OCI-LY7 (cell line): Measurements from ENCODE around the gene SYPL1. TPM values are rescaled to one million over a fixed set of nuclear protein-coding genes. Genes with fewer than 3 reads are reported as not detected.
A peak's percentile ranks its signal among the peaks of the same experiment; 100 is the strongest.

ENCODE experiments used
- BruUV-seq: library from RNA; stranded (reverse); fragments of 400-500 nt; replicated peaks from 2 replicates; lab custom pipeline; 2021; lab: Mats Ljungman, UMichigan
- CTCF ChIA-PET: fragments of 300-600 bp; sonication (Branson Sonifier 250); formaldehyde crosslinking; loops from one replicate; lab custom pipeline; 2022; ENCODE audit warnings: antibody characterized with exemption; ENCODE audit not compliant: unreplicated experiment; lab: Charles Lee
- POLR2A ChIA-PET: fragments of 300-600 bp; sonication (Branson Sonifier 250); formaldehyde crosslinking; loops from one replicate; lab custom pipeline; 2022; ENCODE audit warnings: antibody characterized with exemption; lab: Charles Lee
- DNase-seq: peaks from one replicate; pipeline ENCODE4 v3.0.0-alpha.2; 2015; ENCODE audit warnings: low spot score
- H2AFZ ChIP-seq: fragments of 200-600 bp; sonication (generic), shearing (Covaris generic); 2 replicates; pipeline ENCODE4 v1.6.1; 2014; ENCODE audit warnings: mild to moderate bottlenecking, antibody characterized with exemption, low read length, moderate library complexity
- H3K27ac ChIP-seq: fragments of 200-600 bp; sonication (generic); 2 replicates; pipeline ENCODE4 v1.5.1; 2014; ENCODE audit warnings: mixed run types, low read depth, mild to moderate bottlenecking, moderate library complexity, low read length, inconsistent platforms; ENCODE audit not compliant: poor library complexity, severe bottlenecking
- H3K36me3 ChIP-seq: fragments of 200-600 bp; sonication (generic); 2 replicates; pipeline ENCODE4 v1.6.1; 2014; ENCODE audit warnings: mild to moderate bottlenecking, antibody characterized with exemption, low read length, moderate library complexity, mixed read lengths; ENCODE audit not compliant: insufficient read depth
- H3K4me1 ChIP-seq: fragments of 200-600 bp; sonication (generic); 2 replicates; pipeline ENCODE4 v1.5.1; 2014; ENCODE audit warnings: mild to moderate bottlenecking, low read length; ENCODE audit not compliant: insufficient read depth, poor library complexity, severe bottlenecking
- H3K4me2 ChIP-seq: fragments of 200-600 bp; sonication (generic); 2 replicates; pipeline ENCODE4 v1.6.1; 2014; ENCODE audit warnings: mild to moderate bottlenecking, low read length
- H3K4me3 ChIP-seq: fragments of 200-600 bp; sonication (generic); 2 replicates; pipeline ENCODE4 v1.5.1; 2014; ENCODE audit warnings: mild to moderate bottlenecking, low read depth, low read length; ENCODE audit not compliant: poor library complexity, severe bottlenecking
- H3K79me2 ChIP-seq: fragments of 200-600 bp; sonication (generic); 2 replicates; pipeline ENCODE4 v1.6.1; 2016; ENCODE audit warnings: low read depth, mild to moderate bottlenecking, low read length, moderate library complexity, mixed read lengths; ENCODE audit not compliant: insufficient read depth
- H3K9me2 ChIP-seq: fragments of 200-600 bp; sonication (generic); 2 replicates; pipeline ENCODE4 v1.6.1; 2016; ENCODE audit warnings: mild to moderate bottlenecking, low read length, mixed read lengths; ENCODE audit not compliant: insufficient read depth
- H3K9me3 ChIP-seq: fragments of 200-600 bp; sonication (generic); 2 replicates; pipeline ENCODE4 v1.6.1; 2014; ENCODE audit warnings: mild to moderate bottlenecking, mixed run types, low read length, mixed read lengths
- H4K20me1 ChIP-seq: fragments of 200-600 bp; sonication (generic); 2 replicates; pipeline ENCODE4 v1.6.1; 2014; ENCODE audit warnings: mild to moderate bottlenecking, antibody characterized with exemption, low read length, moderate library complexity, mixed read lengths; ENCODE audit not compliant: insufficient read depth
- EZH2phosphoT487 ChIP-seq: fragments of 200-600 bp; sonication (generic); IDR thresholded peaks from 2 replicates; pipeline ENCODE4 v1.6.1; 2018; ENCODE audit warnings: low read depth, borderline replicate concordance, mild to moderate bottlenecking, mixed run types, antibody characterized with exemption, low read length, moderate library complexity, mixed read lengths
- intact Hi-C: fragments of 100-400 bp; cut with micrococcal nuclease; formaldehyde crosslinking; loops from one replicate; pipeline ENCODE4 v1.10.0; 2022; ENCODE audit not compliant: unreplicated experiment
- total RNA-seq, 2 experiments: library from RNA; depleted of rRNA in 1 of 2; stranded (reverse); fragments of >200 nt in 1 of 2; shearing (Covaris generic) in 1 of 2; gene quantifications; 2 replicates each; pipeline ENCODE4 v1.2.3, GENCODE V29; 2014 to 2022
- TF ChIP-seq, protein P1 (sequence below): fragments of 200-600 bp; sonication (generic); conservative IDR thresholded peaks from 2 replicates; pipeline ENCODE4 v1.5.1; 2014; ENCODE audit warnings: mild to moderate bottlenecking, antibody characterized with exemption, low read length, moderate library complexity, mixed read lengths

Gene SYPL1
- total RNA-seq, 2 experiments from 2014 or later: 34.1 to 112 TPM

DNA sequence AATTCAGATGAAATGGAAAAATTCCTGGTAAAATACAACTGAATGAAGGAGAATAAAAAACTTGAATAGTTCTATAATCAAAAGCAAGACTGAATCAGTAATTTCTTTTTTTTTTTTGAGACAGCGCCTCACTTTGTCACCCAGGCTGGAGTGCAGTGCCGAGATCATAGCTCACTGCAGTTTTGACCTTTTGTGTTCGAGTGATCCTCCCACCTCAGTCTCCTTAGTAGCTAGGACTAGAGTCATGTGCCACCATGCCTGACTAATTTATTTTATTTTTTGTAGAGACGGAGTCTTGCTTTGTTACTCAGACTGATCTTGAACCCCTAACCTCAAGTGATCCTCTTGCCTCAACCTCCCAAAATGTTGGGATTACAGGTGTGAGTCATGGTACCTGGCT lies 26.1 kb downstream of the SYPL1 start:
- H3K27ac ChIP-seq: no peak overlapping the region
- H3K9me3 ChIP-seq: peaks cover 18% of the 10 kb centered on the region; the same call in 1 of the 2 replicates
- intact Hi-C loops: no loop called here
- CTCF ChIA-PET: interaction anchor here (1.0 kb wide), 1 partner anchor 31 kb away, joined by 3 read pairs; no protein-coding TSS in a partner anchor
- H3K36me3 ChIP-seq: peaks cover 49% of the 10 kb centered on the region
- no peak for DNase-seq
- H3K4me1 ChIP-seq: peaks cover 73% of the 10 kb centered on the region
- TF ChIP-seq, protein P1, sequence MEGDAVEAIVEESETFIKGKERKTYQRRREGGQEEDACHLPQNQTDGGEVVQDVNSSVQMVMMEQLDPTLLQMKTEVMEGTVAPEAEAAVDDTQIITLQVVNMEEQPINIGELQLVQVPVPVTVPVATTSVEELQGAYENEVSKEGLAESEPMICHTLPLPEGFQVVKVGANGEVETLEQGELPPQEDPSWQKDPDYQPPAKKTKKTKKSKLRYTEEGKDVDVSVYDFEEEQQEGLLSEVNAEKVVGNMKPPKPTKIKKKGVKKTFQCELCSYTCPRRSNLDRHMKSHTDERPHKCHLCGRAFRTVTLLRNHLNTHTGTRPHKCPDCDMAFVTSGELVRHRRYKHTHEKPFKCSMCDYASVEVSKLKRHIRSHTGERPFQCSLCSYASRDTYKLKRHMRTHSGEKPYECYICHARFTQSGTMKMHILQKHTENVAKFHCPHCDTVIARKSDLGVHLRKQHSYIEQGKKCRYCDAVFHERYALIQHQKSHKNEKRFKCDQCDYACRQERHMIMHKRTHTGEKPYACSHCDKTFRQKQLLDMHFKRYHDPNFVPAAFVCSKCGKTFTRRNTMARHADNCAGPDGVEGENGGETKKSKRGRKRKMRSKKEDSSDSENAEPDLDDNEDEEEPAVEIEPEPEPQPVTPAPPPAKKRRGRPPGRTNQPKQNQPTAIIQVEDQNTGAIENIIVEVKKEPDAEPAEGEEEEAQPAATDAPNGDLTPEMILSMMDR: peak; percentile 31; the same call in 1 of the 2 replicates
- TF ChIP-seq EZH2phosphoT487: no peak
- no peak overlapping the region for H2AFZ ChIP-seq
- POLR2A ChIA-PET: interaction anchor here (0.6 to 8.1 kb wide), 8 partner anchors 8 to 30 kb away, joined by 3 to 135 read pairs (median 6); partner anchors contain the start of gene SYPL1
- no peak overlapping the region for H3K4me3 ChIP-seq
- H3K4me2 ChIP-seq: no peak overlapping the region
- H3K9me2 ChIP-seq: no peaks in the 10 kb centered on the region
- peaks cover 16% of the 10 kb centered on the region; the same call in 1 of the 2 replicates for H3K79me2 ChIP-seq
- H4K20me1 ChIP-seq: no peaks in the 10 kb centered on the region
- no TSS peak for BruUV-seq

DNA sequence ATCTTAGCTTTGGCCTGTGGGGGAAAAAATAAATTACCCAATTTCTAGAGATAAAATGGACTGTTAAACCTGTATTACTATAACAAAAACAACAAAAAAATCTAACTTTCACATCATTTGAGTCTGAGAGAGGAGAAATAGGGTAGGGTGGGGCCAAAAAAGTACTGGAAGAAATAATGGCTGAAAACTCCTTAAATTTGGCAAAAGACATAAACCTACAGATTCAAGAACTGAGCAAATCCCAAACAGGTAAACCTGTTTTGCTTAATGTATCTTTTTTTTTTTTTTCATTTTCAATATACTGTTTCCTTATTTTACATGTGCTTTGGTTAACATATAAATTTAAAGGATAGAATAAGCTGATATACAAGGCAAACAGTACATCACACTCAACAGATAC lies 27.1 kb downstream of the SYPL1 start:
- no peak overlapping the region for H2AFZ ChIP-seq
- H3K9me3 ChIP-seq: peaks cover 18% of the 10 kb centered on the region; the same call in 1 of the 2 replicates
- H3K9me2 ChIP-seq: no peaks in the 10 kb centered on the region
- peaks cover 38% of the 10 kb centered on the region for H3K36me3 ChIP-seq
- no peak for TF ChIP-seq EZH2phosphoT487
- TF ChIP-seq, protein P1: no peak
- DNase-seq: no peak
- CTCF ChIA-PET: interaction anchor here (1.0 kb wide), 1 partner anchor 32 kb away, joined by 3 read pairs; no protein-coding TSS in a partner anchor
- no peak overlapping the region for H3K4me3 ChIP-seq
- TSS peak; percentile 4 for BruUV-seq
- H3K27ac ChIP-seq: peak overlapping the region; percentile 5
- no peaks in the 10 kb centered on the region for H4K20me1 ChIP-seq
- POLR2A ChIA-PET: interaction anchor here (0.8 to 8.1 kb wide), 8 partner anchors 8 to 62 kb away, joined by 3 to 135 read pairs (median 4); partner anchors contain the start of gene SYPL1
- intact Hi-C loops: no loop called here
- H3K4me1 ChIP-seq: peaks cover 70% of the 10 kb centered on the region
- H3K79me2 ChIP-seq: peaks cover 9% of the 10 kb centered on the region; the same call in 1 of the 2 replicates
- H3K4me2 ChIP-seq: no peak overlapping the region

DNA sequence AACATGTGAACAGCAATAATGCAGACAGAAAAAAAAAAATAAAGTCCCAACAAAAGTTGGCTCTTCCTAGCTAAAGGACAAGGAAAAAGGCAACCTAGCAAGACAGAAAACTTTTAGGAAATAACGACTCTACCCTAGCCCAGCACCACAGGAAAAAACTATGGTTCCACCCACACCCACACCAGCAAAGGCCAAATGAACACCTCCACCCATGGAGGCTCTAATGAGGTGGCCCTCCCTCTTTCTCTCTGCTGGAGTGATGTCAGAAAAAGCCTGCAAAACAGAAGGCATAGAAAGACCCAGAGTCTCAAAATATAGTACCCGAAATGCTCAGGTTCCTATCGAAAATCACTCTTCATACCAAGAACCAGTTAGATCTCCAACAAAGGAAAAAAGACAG lies 28.4 kb downstream of the SYPL1 start:
- Histone ChIP-seq H3K27ac (peak overlapping the region; percentile 29), H3K4me1 (peaks cover 64% of the 10 kb centered on the region), H3K4me2 (peak overlapping the region; percentile 28), H3K9me3 (peaks cover 28% of the 10 kb centered on the region; the same call in 1 of the 2 replicates), H2AFZ (no peak overlapping the region), H3K79me2 (peaks cover under 1% of the 10 kb centered on the region; the same call in 1 of the 2 replicates), H3K36me3 (peaks cover 34% of the 10 kb centered on the region), H3K9me2 (no peaks in the 10 kb centered on the region), H4K20me1 (no peaks in the 10 kb centered on the region), H3K4me3 (no peak overlapping the region)
- no peak for TF ChIP-seq EZH2phosphoT487
- TF ChIP-seq, protein P1: no peak
- no peak for DNase-seq
- POLR2A ChIA-PET: interaction anchor here (0.6 to 8.1 kb wide), 14 partner anchors 11 to 811 kb away, joined by 3 to 135 read pairs (median 5); partner anchors contain the start of gene SYPL1
- CTCF ChIA-PET: interaction anchor here (0.7 to 1.2 kb wide), 2 partner anchors 9 to 33 kb away, joined by 4 to 5 read pairs; no protein-coding TSS in a partner anchor
- BruUV-seq: no TSS peak
- intact Hi-C loops: no loop called here
